ENCODE measurements around the gene NELFE. TPM values are rescaled to one million over a fixed set of nuclear protein-coding genes. Genes with fewer than 3 reads are reported as not detected.

Gene NELFE
- total RNA-seq, 1 experiment from 2014 or later: 75.3 TPM

GRCh38 chr6:31948753-31949413, 9.9 kb downstream of the NELFE start:
- Mint-ChIP-seq H3K36me3 (ENCODE audit: insufficient read depth, unreplicated experiment) (peaks cover 39% of the 10 kb centered on the region), H3K4me3 (ENCODE audit: unreplicated experiment) (peak overlapping the region; percentile 14)
- CTCF ChIA-PET: interaction anchor here (0.6 kb wide), 1 partner anchor 85 kb away, joined by 4 read pairs; no protein-coding TSS in a partner anchor

GRCh38 chr6:31948306-31948705, 10.5 kb downstream of the NELFE start:
- Histone ChIP-seq H3K27me3 (replicated peaks; ENCODE audit: control insufficient read depth, insufficient read depth, low read length) (no peaks in the 10 kb centered on the region), H3K4me3 (ENCODE audit: low read depth, low read length) (no peak overlapping the region), H3K9me3 (no peaks in the 10 kb centered on the region), H3K36me3 (ENCODE audit: control insufficient read depth, insufficient read depth, low read length) (peaks cover 5% of the 10 kb centered on the region), H3K4me1 (peaks cover 32% of the 10 kb centered on the region)
- DNase-seq: no peak
- H3K4me1 Mint-ChIP-seq (ENCODE audit: low read depth, unreplicated experiment): peaks cover 41% of the 10 kb centered on the region
- BruUV-seq (replicated peaks): no TSS peak
- H3K9me3 Mint-ChIP-seq (ENCODE audit: unreplicated experiment): no peaks in the 10 kb centered on the region
- intact Hi-C loops (cut with micrococcal nuclease; ENCODE audit: unreplicated experiment): no loop called here
- ChIA-PET POLR2A (no interaction called here), CTCF (no interaction called here)
- peak overlapping the region; percentile 94 for H3K27ac Mint-ChIP-seq (ENCODE audit: unreplicated experiment)
- TF ChIP-seq CTCF (IDR thresholded peaks at IDR 0.05; ENCODE audit: insufficient read depth in 1 of 2, low read depth in 1 of 2, low read length in 1 of 2, severe bottlenecking in 1 of 2, unreplicated experiment in 1 of 2): no peak
- no peaks in the 10 kb centered on the region for H3K27me3 Mint-ChIP-seq (ENCODE audit: insufficient read depth, unreplicated experiment)
- no peak overlapping the region for H3K4me3 Mint-ChIP-seq (ENCODE audit: unreplicated experiment)
- peaks cover 34% of the 10 kb centered on the region for H3K36me3 Mint-ChIP-seq (ENCODE audit: insufficient read depth, unreplicated experiment)

More at GRCh38 chr6:31948753-31949413, 9.9 kb downstream of the NELFE start:
- peaks cover 7% of the 10 kb centered on the region for H3K36me3 ChIP-seq (ENCODE audit: control insufficient read depth, insufficient read depth, low read length)
- no peak for TF ChIP-seq CTCF (IDR thresholded peaks at IDR 0.05; ENCODE audit: insufficient read depth in 1 of 2, low read depth in 1 of 2, low read length in 1 of 2, severe bottlenecking in 1 of 2, unreplicated experiment in 1 of 2)
- DNase-seq: no peak
- no TSS peak for BruUV-seq (replicated peaks)
- intact Hi-C loops (cut with micrococcal nuclease; ENCODE audit: unreplicated experiment): no loop called here
- H3K4me3 ChIP-seq (ENCODE audit: low read depth, low read length): no peak overlapping the region
- peaks cover 32% of the 10 kb centered on the region for H3K4me1 ChIP-seq
- Mint-ChIP-seq H3K9me3 (ENCODE audit: unreplicated experiment) (no peaks in the 10 kb centered on the region), H3K27me3 (ENCODE audit: insufficient read depth, unreplicated experiment) (no peaks in the 10 kb centered on the region), H3K27ac (ENCODE audit: unreplicated experiment) (peak overlapping the region; percentile 94), H3K4me1 (ENCODE audit: low read depth, unreplicated experiment) (peaks cover 45% of the 10 kb centered on the region)
- H3K9me3 ChIP-seq: no peaks in the 10 kb centered on the region
- no peaks in the 10 kb centered on the region for H3K27me3 ChIP-seq (replicated peaks; ENCODE audit: control insufficient read depth, insufficient read depth, low read length)
- POLR2A ChIA-PET: interaction anchor here (0.5 kb wide), 1 partner anchor 197 kb away, joined by 4 read pairs; no protein-coding TSS in a partner anchor

GRCh38 chr6:31947864-31948263, 10.9 kb downstream of the NELFE start:
- TF ChIP-seq CTCF (IDR thresholded peaks at IDR 0.05; ENCODE audit: insufficient read depth in 1 of 2, low read depth in 1 of 2, low read length in 1 of 2, severe bottlenecking in 1 of 2, unreplicated experiment in 1 of 2): no peak
- Histone ChIP-seq H3K27me3 (replicated peaks; ENCODE audit: control insufficient read depth, insufficient read depth, low read length) (no peaks in the 10 kb centered on the region), H3K4me3 (ENCODE audit: low read depth, low read length) (no peak overlapping the region), H3K36me3 (ENCODE audit: control insufficient read depth, insufficient read depth, low read length) (peaks cover 5% of the 10 kb centered on the region), H3K4me1 (peaks cover 32% of the 10 kb centered on the region), H3K9me3 (no peaks in the 10 kb centered on the region)
- Mint-ChIP-seq H3K27ac (ENCODE audit: unreplicated experiment) (peak overlapping the region; percentile 94), H3K4me1 (ENCODE audit: low read depth, unreplicated experiment) (peaks cover 37% of the 10 kb centered on the region), H3K36me3 (ENCODE audit: insufficient read depth, unreplicated experiment) (peaks cover 29% of the 10 kb centered on the region), H3K4me3 (ENCODE audit: unreplicated experiment) (no peak overlapping the region), H3K27me3 (ENCODE audit: insufficient read depth, unreplicated experiment) (no peaks in the 10 kb centered on the region), H3K9me3 (ENCODE audit: unreplicated experiment) (no peaks in the 10 kb centered on the region)
- no TSS peak for BruUV-seq (replicated peaks)
- POLR2A ChIA-PET: no interaction called here
- CTCF ChIA-PET: no interaction called here
- intact Hi-C loops (cut with micrococcal nuclease; ENCODE audit: unreplicated experiment): no loop called here
- no peak for DNase-seq

Data from Caco-2 (cell line).